ENCODE measurements around the gene PLEKHG2.
"Not testable (repeated sequence)": the region's sequence is repeated elsewhere in the genome, so short reads cannot be mapped to it uniquely, and the experiment has no call there.

PLEKHG2 gene

DNA sequence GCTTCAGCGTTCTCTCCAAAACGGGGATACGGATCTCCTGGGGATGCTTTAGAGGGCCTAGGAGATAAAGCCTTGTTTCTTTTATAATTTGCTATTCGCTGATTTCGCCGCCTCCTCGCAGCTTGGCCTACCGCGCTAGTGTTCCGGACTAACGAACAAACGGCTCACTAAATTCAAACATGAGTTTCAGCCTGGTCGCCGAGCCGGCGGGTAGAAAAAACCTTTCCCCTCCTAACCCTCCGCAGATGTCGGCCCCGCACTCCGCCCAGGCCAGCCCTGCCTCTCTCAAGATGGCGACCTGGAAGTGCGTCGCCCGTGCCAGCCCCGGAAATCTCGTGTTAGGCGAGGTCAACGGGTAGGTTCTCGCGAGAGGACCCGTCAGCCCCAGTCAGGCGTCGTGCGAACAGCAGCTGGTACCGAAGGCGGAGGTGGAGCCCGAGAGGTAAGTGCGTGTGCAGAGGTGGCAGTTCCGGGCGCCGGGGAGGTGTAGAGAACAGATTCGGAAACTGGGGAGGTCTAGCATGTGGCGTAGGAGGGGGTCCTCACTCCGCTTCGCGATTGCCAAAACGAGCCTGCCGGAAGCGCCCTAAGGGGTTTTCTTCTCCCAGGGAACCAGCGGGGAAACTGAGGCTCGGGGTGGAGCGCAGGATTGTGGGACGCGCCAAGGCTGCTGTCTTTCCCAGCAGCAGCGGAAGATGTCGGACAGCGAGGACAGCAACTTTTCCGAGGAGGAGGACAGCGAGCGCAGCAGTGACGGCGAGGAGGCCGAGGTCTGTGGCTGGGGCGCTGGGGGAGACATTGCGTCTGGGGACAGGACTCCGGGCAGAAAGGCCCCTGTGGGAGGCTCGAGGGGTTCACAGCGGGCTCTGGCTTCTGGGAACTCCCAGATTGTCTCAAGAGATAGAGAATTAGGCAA, 33.0 kb downstream of the PLEKHG2 start, which contains the start of gene SUPT5H:
TSS of gene SUPT5H (plus strand) at position 387 of the 916 bp plus-strand sequence. CDS start at position 696, 309 bp downstream.
- DNase-seq (ENCODE audit: low read depth, low spot score): peak; percentile 93

DNA sequence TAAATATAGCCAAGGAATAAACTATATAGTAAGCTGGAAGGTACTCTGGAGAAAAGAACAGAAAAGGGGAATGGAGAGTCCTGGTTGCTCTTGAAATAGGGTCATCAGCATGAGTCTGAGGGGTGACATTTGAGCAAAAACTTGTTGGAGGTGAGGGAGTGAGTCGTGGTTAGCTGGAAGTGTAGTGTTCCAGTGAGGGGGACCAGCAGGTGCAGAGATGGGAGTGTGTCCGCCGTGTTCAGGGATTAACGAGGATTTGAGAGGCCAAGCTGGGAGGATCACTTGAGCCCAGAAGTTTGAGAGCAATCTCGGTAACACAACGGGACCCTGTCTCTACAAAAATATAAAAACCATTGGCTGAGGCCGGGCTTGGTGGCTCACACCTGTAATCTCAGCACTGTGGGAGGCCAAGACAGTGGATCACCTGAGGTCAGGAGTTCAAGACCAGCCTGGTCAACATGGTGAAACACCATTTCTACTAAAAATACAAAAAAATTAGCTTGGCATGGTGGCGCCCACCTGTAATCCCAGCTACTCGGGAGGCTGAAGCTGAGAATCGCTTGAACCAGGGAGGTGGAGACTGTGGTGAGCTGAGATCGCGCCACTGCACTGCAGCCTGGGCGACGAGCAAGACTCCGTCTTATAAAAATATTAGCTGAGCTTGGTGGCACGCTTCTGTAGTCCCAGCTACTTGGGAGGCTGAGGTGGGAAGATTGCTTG, 34.1 kb downstream of the PLEKHG2 start:
- DNase-seq (ENCODE audit: low read depth, low spot score): no peak

DNA sequence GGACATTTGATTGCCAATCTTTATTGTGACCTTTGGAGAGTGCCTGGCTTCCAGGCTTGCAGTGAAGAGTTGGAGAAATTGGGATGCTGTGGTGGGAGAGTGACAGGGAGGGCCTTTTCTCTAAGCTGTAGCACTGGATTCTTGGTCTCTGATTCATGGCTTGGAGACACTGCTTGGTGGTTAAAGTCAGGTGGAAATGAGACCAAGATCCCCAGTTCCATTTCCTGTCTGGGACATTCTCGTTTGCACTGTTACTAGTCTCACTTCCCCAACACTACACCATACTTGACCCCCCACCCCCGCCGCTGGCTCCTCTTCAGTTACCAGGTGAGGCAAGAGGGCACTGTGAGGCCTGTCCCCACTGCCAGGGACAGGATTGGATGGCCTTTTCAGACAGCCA, 35.8 kb downstream of the PLEKHG2 start:
- no peak for DNase-seq (ENCODE audit: low read depth, low spot score)

DNA sequence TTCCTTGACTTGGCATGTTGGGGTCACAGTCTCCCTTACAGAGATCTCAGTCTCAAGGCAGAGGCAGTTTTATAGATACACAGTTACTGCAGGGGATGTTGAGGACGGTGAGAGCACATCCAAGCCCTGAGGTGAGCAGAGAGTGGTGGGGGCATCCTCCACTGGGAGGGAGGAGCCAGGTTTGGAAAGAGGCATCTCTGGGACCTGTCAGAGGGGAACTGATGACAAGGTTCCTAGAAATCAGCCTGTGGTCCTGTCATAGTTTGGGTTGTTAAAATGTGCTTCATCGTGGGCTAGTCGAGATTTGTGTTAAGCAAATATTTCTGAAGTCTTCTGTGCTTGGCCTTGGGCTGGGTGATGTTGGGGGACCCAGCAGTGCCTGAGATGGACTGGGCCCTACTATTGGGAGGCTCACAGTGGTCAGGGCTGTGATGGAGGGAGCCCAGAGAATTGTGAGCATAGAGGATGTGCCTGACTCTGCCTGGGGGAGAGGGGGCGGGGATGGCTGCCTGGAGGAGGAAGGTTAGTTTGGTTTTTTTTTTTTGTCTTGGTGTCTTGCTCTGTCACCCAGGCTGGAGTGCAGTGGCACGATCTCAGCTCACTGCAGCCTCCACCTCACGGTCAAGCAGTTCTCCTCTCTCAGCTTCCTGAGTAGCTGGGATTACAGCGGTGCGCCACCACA, 36.8 kb downstream of the PLEKHG2 start:
- DNase-seq (ENCODE audit: low read depth, low spot score): no peak

- DNase-seq (ENCODE audit: low read depth, low spot score): not testable (repeated sequence)
These were observed 38.8 kb downstream of the PLEKHG2 start for GRCh38 chr19:39451257-39451656.

DNA sequence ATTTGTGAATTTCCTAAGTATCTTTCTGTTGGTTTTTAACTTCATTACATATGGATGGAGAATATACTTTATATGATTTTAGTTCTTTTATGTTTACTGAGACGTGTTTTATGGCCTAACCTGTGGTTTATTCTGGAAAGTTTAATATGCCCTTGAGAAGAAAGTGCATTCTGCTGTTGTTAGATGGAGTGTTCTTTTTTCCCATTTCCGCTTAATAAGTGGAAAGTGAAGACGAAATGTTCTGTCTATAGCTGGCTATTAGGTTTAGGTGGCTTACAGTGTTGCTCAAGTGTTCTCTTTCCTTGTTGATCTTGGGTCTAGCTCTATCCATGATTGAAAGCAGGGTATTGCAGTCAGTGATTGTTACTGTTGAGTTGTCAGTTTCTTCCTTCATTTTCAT, 50.9 kb downstream of the PLEKHG2 start:
- no peak for DNase-seq (ENCODE audit: low read depth, low spot score)

DNA sequence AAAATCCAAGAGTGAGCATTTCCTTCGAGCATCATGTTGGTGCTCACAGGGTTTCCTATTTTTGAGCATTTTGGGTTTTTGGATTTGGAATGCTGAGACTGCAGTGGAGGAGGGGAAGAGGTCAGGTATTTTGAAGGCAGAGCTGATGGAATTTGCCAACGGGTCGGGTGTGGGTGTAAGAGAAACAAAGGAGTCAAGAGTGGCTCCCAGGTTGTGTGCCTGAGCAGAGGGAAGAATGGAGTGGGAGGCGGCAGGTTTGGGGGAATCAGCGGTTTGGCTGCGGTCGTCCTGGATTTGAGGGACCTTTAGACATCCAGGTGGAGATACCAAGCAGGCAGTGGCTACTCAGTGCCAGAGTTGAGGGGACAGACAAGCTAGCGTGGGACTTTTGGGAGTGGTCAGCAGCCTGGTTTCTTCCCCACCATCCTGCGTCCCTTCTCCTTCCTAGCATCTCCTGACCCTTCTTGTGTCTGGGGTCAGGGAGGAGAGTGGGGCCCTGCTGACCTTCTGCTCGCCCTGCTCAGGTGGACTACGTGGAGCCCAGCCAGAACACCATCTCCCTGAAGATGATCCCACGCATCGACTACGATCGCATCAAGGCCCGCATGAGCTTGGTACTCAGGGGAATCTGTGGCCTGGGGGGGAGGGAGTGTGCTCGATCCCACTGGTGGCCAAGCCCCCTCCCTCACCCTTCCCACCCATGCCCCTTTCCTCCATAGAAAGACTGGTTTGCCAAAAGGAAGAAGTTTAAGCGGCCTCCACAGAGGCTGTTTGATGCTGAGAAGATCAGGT, 53.7 kb downstream of the PLEKHG2 start:
- DNase-seq (ENCODE audit: low read depth, low spot score): no peak

DNA sequence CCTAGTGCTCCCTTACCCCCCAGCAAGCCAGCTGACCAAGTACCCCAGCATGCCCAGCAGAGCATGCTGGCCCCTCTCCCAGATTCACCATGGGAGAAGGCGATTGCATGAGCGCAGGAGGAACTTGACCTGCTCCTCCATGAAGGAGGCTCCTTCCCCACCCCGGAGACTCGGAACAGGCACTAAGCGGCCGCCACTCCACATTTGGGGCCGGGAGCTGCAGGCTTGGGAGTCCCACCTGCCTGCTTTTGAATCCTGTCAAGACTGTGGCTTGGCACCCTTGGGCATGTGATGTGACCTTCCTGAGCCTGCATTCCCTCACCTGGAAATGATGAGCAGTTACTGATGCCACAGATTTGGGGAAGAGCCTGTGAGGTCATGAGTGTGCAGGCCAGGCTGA, 55.5 kb downstream of the PLEKHG2 start:
- no peak for DNase-seq (ENCODE audit: low read depth, low spot score)

- DNase-seq (ENCODE audit: low read depth, low spot score): no peak
These were observed 56.6 kb downstream of the PLEKHG2 start for GRCh38 chr19:39469036-39469435.

GRCh38 chr19:39469567-39469966, 57.1 kb downstream of the PLEKHG2 start:
- no peak for DNase-seq (ENCODE audit: low read depth, low spot score)

- DNase-seq (ENCODE audit: low read depth, low spot score): no peak
These were observed 58.4 kb downstream of the PLEKHG2 start for GRCh38 chr19:39470724-39471339.

- no peak for DNase-seq (ENCODE audit: low read depth, low spot score)
These were observed 59.5 kb downstream of the PLEKHG2 start for GRCh38 chr19:39471756-39472536.

- no peak for DNase-seq (ENCODE audit: low read depth, low spot score)
These were observed 60.4 kb downstream of the PLEKHG2 start for GRCh38 chr19:39472746-39473442.

DNA sequence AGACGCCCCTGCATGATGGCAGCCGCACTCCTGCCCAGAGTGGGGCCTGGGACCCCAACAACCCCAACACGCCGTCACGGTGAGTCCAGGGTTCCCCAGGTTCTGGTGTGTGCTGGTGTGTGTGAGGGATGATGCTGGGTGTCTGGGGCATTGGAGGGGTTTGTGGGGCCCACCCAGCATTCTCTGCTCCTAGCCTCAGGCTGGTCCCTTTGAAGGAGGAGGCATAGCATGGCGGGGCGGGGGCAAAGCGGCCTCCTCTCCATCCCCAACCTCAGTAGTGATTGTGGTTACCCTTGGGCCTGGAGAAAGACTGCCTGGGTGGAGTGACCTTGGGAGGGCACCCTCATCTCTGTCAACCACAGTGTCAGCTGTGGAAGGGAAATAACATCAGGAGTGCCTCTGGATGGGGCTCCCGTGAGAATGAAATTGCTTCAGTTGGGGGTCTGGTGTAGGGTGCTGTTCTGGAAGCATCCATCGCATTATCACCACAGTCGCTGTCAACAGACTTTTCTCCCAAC, 61.0 kb downstream of the PLEKHG2 start:
- DNase-seq (ENCODE audit: low read depth, low spot score): no peak

DNA sequence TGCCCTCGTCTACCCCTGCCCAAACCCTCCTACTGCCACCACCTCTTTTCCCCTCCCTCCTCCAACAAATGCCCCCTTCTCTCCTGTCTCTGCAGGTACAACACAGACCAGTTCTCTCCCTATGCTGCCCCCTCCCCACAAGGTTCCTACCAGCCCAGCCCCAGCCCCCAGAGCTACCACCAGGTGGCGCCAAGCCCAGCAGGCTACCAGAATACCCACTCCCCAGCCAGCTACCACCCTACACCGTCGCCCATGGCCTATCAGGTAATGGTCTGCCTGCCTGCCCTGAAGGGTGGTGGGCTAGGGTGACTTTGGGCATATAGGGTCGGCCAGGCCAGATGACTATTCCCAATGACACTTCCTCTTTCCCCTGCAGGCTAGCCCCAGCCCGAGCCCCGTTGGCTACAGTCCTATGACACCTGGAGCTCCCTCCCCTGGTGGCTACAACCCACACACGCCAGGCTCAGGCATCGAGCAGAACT, 61.7 kb downstream of the PLEKHG2 start:
- DNase-seq (ENCODE audit: low read depth, low spot score): no peak

- DNase-seq (ENCODE audit: low read depth, low spot score): no peak
These were observed 63.3 kb downstream of the PLEKHG2 start for GRCh38 chr19:39475748-39476147.

Measured in iPS DF 19.7 (cell line).